ENCODE data around the gene EIF4G3. TPM values are rescaled to one million over a fixed set of nuclear protein-coding genes. Genes with fewer than 3 reads are reported as not detected.

EIF4G3 gene
- total and polyA plus RNA-seq, 9 of the 15 experiments (the other 6 are each of a cell fraction or from before 2014, with no cell fraction given), result 6.7 to 40.5 (median 32.1) TPM

GRCh38 chr1:21174654-21175323 lies 1.9 kb downstream of the EIF4G3 start (continued):
- TF ChIP-seq MTF1 (CRISPR knock-in tag; IDR thresholded peaks at IDR 0.05; ENCODE audit: borderline replicate concordance), result no peak
- no peak for TF ChIP-seq MTA3 (IDR thresholded peaks at IDR 0.05; ENCODE audit: borderline replicate concordance)
- TF ChIP-seq RCOR1 (IDR thresholded peaks at IDR 0.05; ENCODE audit: borderline replicate concordance in 1 of 2, low read depth in 2 of 2, low read length in 2 of 2), result peak; percentile 57 to 86; a peak in 2 of 4 replicates
- TF ChIP-seq MAFK (IDR thresholded peaks at IDR 0.05; ENCODE audit: low read length), result no peak
- no peak for TF ChIP-seq KAT7 (CRISPR knock-in tag; IDR thresholded peaks at IDR 0.05; ENCODE audit: borderline replicate concordance)
- 0 out of 2 replicates have a peak, but pooled peaks have one; percentile 18 for TF ChIP-seq SP1 (CRISPR knock-in tag; IDR thresholded peaks at IDR 0.05)
- TF ChIP-seq ATF3 (IDR thresholded peaks at IDR 0.05), result peak; percentile 56; the same call in 1 of the 2 replicates
- TF ChIP-seq ATF3 (CRISPR knock-in tag; conservative IDR thresholded peaks at IDR 0.05), result no peak
- no peak for TF ChIP-seq KLF13 (tag; IDR thresholded peaks at IDR 0.05; ENCODE audit: borderline replicate concordance, low read depth)
- TF ChIP-seq TEAD1 (CRISPR knock-in tag; IDR thresholded peaks at IDR 0.05), result 0 out of 4 replicates have a peak, but pooled peaks of 1 of the 2 experiments have one; percentile 11
- TF ChIP-seq KDM1A (IDR thresholded peaks at IDR 0.05), result peak; percentile 84 to 86
- peak; percentile 55; the same call in 1 of the 2 replicates for TF ChIP-seq CEBPG (CRISPR knock-in tag; IDR thresholded peaks at IDR 0.05)
- peak; percentile 35 to 82; a peak in 3 of 4 replicates for TF ChIP-seq CEBPG (tag; conservative IDR thresholded peaks at IDR 0.05 in 1 of 2, IDR thresholded peaks at IDR 0.05 in 1 of 2)

Data from K562 (cell line).